SJSA1 (cell line): ENCODE results near the gene NR3C2. TPM values are rescaled to one million over a fixed set of nuclear protein-coding genes. Genes with fewer than 3 reads are reported as not detected.

Experiments
- DNase-seq, 2 experiments: peaks; one replicate each; pipeline ENCODE4 v3.0.0-alpha.2; 2015 to 2020; ENCODE audit warnings: low spot score in 2 of 2, low read depth in 1 of 2
- H3K27ac ChIP-seq: fragments of 250-450 bp; sonication (Bioruptor Pico); 2 replicates; pipeline ENCODE4 v1.5.1; 2020; ENCODE audit warnings: mild to moderate bottlenecking, moderate library complexity
- H3K27me3 ChIP-seq: fragments of 250-450 bp; sonication (Bioruptor Pico); replicated peaks from 2 replicates; pipeline ENCODE4 v1.5.1; 2020; ENCODE audit warnings: mild to moderate bottlenecking, moderate library complexity
- H3K36me3 ChIP-seq: fragments of 250-450 bp; sonication (Bioruptor Pico); 2 replicates; pipeline ENCODE4 v1.5.1; 2020; ENCODE audit warnings: mild to moderate bottlenecking
- H3K4me1 ChIP-seq: fragments of 250-450 bp; sonication (Bioruptor Pico); replicated peaks from 2 replicates; pipeline ENCODE4 v1.6.1; 2021; ENCODE audit warnings: mild to moderate bottlenecking
- H3K4me3 ChIP-seq: fragments of 250-450 bp; sonication (Bioruptor Pico); 2 replicates; pipeline ENCODE4 v1.5.1; 2020; ENCODE audit warnings: mild to moderate bottlenecking
- H3K9me3 ChIP-seq: fragments of 250-450 bp; sonication (Bioruptor Pico); replicated peaks from 2 replicates; pipeline ENCODE4 v1.5.1; 2020; ENCODE audit warnings: mild to moderate bottlenecking
- total RNA-seq: library from RNA; depleted of rRNA; stranded (reverse); fragments of >200 nt; shearing (Covaris generic); gene quantifications from 2 replicates; pipeline ENCODE4 v1.2.3, GENCODE V29; 2014

Gene NR3C2
- total RNA-seq, 1 experiment from 2014 or later = 0.11 TPM

- Histone ChIP-seq H3K4me1 (no peaks in the 10 kb centered on the region), H3K4me3 (no peak overlapping the region), H3K36me3 (no peaks in the 10 kb centered on the region), H3K27me3 (no peaks in the 10 kb centered on the region), H3K27ac (no peak overlapping the region), H3K9me3 (no peaks in the 10 kb centered on the region)
- no peak for DNase-seq
Observed at GRCh38 chr4:148270630-148271029, 171.6 kb downstream of the NR3C2 start.

DNA sequence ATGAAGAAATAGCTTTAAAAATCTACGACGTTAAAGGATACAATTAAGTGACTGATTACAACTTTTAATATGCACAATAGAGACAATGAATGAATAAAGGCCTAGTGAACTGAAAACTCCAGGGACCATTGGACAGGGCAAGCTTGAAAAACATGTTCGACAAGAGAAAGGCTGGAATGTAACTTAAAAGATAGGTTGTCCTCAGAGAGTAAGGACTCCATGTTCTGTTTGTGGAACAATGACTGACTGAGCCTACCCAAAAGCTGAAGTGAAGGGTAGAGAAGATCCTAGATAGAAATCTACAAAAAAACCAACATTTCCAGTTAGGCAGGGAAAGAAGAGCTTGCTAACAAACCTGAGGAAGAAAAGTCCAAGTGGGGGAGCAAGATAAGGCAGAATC is 173.4 kb downstream of the NR3C2 start:
- no peaks in the 10 kb centered on the region for H3K36me3 ChIP-seq
- H3K27ac ChIP-seq = no peak overlapping the region
- no peak for DNase-seq

DNA sequence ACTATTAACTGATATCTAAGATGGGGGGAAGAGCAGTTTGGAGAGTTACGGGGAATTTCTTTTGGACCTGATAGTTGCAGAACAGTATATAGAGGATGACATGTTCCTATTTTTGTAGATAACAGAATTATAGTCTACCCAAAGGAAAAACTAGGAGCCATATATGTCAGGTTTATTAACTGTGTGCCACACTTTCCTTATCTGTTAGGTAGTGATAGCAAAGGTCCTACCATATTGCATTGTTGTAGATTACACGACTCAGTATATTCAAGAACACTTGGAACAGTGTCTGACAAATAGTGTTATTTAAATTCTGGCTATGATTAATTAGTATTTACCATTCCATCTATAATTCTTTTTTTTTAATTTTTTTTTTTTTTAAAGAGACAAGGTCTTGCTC is 175.3 kb downstream of the NR3C2 start:
- Histone ChIP-seq H3K9me3 (no peaks in the 10 kb centered on the region), H3K4me1 (no peaks in the 10 kb centered on the region), H3K27ac (no peak overlapping the region), H3K36me3 (no peaks in the 10 kb centered on the region), H3K27me3 (no peaks in the 10 kb centered on the region), H3K4me3 (no peak overlapping the region)
- DNase-seq = no peak

More for the DNA sequence above, 173.4 kb downstream of the NR3C2 start:
- Histone ChIP-seq H3K4me1 (no peaks in the 10 kb centered on the region), H3K27me3 (no peaks in the 10 kb centered on the region), H3K4me3 (no peak overlapping the region), H3K9me3 (no peaks in the 10 kb centered on the region)

DNA sequence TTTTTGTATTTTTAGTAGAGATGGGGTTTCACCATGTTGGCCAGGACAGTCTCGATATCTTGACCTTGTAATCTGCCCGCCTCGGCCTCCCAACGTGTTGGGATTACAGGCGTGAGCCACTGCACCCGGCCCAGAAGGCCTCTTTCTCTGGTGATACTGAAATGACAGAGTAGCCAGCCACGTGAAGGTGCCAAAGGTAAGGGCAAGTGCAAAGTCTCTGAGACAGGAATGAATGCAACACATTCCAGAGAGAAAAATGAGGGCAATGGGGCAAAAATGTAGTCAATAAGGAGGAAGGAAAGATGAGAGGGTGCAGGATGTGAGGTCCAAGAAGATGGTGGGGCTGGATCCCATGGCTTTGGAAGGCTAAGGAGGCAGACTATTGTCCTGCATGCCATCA is 176.0 kb downstream of the NR3C2 start:
- Histone ChIP-seq H3K36me3 (no peaks in the 10 kb centered on the region), H3K27ac (no peak overlapping the region), H3K27me3 (no peaks in the 10 kb centered on the region; the same call in 1 of the 2 replicates), H3K9me3 (no peaks in the 10 kb centered on the region), H3K4me1 (no peaks in the 10 kb centered on the region), H3K4me3 (no peak overlapping the region)
- no peak for DNase-seq

- no peak overlapping the region for H3K4me3 ChIP-seq
- no peaks in the 10 kb centered on the region for H3K4me1 ChIP-seq
Observed at GRCh38 chr4:148265627-148266026, 176.6 kb downstream of the NR3C2 start.

DNA sequence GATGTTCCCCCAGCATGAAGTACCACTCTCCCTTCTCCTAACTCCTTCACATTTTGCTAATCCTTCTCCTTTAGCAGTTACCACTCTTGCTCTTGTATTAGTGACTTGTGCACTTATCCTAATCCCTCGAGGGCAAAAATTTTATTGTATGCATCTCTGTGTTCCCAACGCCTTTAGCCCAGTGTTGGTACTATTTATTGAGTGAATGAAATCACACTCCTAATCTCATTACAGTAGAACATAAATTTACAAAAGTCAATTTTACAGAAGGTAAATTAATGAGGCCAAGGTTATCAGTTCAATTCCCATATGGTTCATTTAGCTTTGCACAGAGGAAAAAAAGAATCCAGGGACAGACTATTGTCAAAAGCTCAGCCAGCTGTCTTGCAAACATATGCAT is 178.4 kb downstream of the NR3C2 start:
- no peak overlapping the region for H3K4me3 ChIP-seq
- no peaks in the 10 kb centered on the region; the same call in 1 of the 2 replicates for H3K27me3 ChIP-seq
- no peaks in the 10 kb centered on the region for H3K4me1 ChIP-seq
- H3K36me3 ChIP-seq = no peaks in the 10 kb centered on the region
- H3K27ac ChIP-seq = no peak overlapping the region
- H3K9me3 ChIP-seq = no peaks in the 10 kb centered on the region
- no peak for DNase-seq

More at GRCh38 chr4:148265627-148266026, 176.6 kb downstream of the NR3C2 start:
- Histone ChIP-seq H3K9me3 (no peaks in the 10 kb centered on the region), H3K36me3 (no peaks in the 10 kb centered on the region), H3K27ac (no peak overlapping the region), H3K27me3 (no peaks in the 10 kb centered on the region; the same call in 1 of the 2 replicates)
- no peak for DNase-seq

GRCh38 chr4:148263127-148263526 is 179.1 kb downstream of the NR3C2 start:
- no peaks in the 10 kb centered on the region; the same call in 1 of the 2 replicates for H3K27me3 ChIP-seq
- no peaks in the 10 kb centered on the region for H3K4me1 ChIP-seq
- H3K36me3 ChIP-seq = no peaks in the 10 kb centered on the region
- no peaks in the 10 kb centered on the region for H3K9me3 ChIP-seq
- H3K27ac ChIP-seq = no peak overlapping the region
- no peak for DNase-seq
- H3K4me3 ChIP-seq = no peak overlapping the region

- H3K36me3 ChIP-seq = no peaks in the 10 kb centered on the region
- no peak for DNase-seq
- no peaks in the 10 kb centered on the region; the same call in 1 of the 2 replicates for H3K27me3 ChIP-seq
- H3K4me3 ChIP-seq = no peak overlapping the region
- no peaks in the 10 kb centered on the region for H3K9me3 ChIP-seq
- no peaks in the 10 kb centered on the region for H3K4me1 ChIP-seq
- H3K27ac ChIP-seq = no peak overlapping the region
Observed at GRCh38 chr4:148261848-148262247, 180.4 kb downstream of the NR3C2 start.

- Histone ChIP-seq H3K4me1 (no peaks in the 10 kb centered on the region), H3K27ac (no peak overlapping the region), H3K27me3 (no peaks in the 10 kb centered on the region; the same call in 1 of the 2 replicates), H3K9me3 (no peaks in the 10 kb centered on the region), H3K36me3 (no peaks in the 10 kb centered on the region), H3K4me3 (no peak overlapping the region)
- DNase-seq = no peak
Observed at GRCh38 chr4:148259841-148260240, 182.4 kb downstream of the NR3C2 start.

GRCh38 chr4:148258535-148258934 is 183.7 kb downstream of the NR3C2 start:
- Histone ChIP-seq H3K4me3 (no peak overlapping the region), H3K9me3 (no peaks in the 10 kb centered on the region), H3K27me3 (no peaks in the 10 kb centered on the region; the same call in 1 of the 2 replicates), H3K27ac (no peak overlapping the region), H3K36me3 (no peaks in the 10 kb centered on the region), H3K4me1 (no peaks in the 10 kb centered on the region)
- no peak for DNase-seq

GRCh38 chr4:148255344-148255720 is 186.9 kb downstream of the NR3C2 start:
- H3K36me3 ChIP-seq = no peaks in the 10 kb centered on the region
- no peak overlapping the region for H3K27ac ChIP-seq
- no peak overlapping the region for H3K4me3 ChIP-seq
- H3K27me3 ChIP-seq = no peaks in the 10 kb centered on the region
- no peaks in the 10 kb centered on the region for H3K4me1 ChIP-seq
- H3K9me3 ChIP-seq = no peaks in the 10 kb centered on the region
- no peak for DNase-seq

- H3K4me1 ChIP-seq = no peaks in the 10 kb centered on the region
- DNase-seq = no peak
Observed at GRCh38 chr4:148254621-148255343, 187.4 kb downstream of the NR3C2 start.

GRCh38 chr4:148253768-148254167 is 188.4 kb downstream of the NR3C2 start:
- DNase-seq = no peak
- Histone ChIP-seq H3K27me3 (0 out of 2 replicates have a peak, but pooled peaks cover 4% of the 10 kb centered on the region), H3K4me3 (no peak overlapping the region), H3K36me3 (no peaks in the 10 kb centered on the region), H3K4me1 (no peaks in the 10 kb centered on the region), H3K27ac (no peak overlapping the region), H3K9me3 (no peaks in the 10 kb centered on the region)

More at GRCh38 chr4:148254621-148255343, 187.4 kb downstream of the NR3C2 start:
- H3K4me3 ChIP-seq = no peak overlapping the region
- no peaks in the 10 kb centered on the region for H3K27me3 ChIP-seq
- H3K27ac ChIP-seq = no peak overlapping the region
- H3K9me3 ChIP-seq = no peaks in the 10 kb centered on the region
- H3K36me3 ChIP-seq = no peaks in the 10 kb centered on the region

- Histone ChIP-seq H3K4me1 (no peaks in the 10 kb centered on the region), H3K9me3 (no peaks in the 10 kb centered on the region), H3K36me3 (no peaks in the 10 kb centered on the region), H3K27me3 (peaks cover 11% of the 10 kb centered on the region; the same call in 1 of the 2 replicates), H3K4me3 (no peak overlapping the region), H3K27ac (no peak overlapping the region)
- no peak for DNase-seq
Observed at GRCh38 chr4:148248824-148249223, 193.4 kb downstream of the NR3C2 start.
